Renal cortical epithelial cell (primary cell): ENCODE measurements around the gene NAA16. TPM values are rescaled to one million over a fixed set of nuclear protein-coding genes. Genes with fewer than 3 reads are reported as not detected.
"Not testable (repeated sequence)": the region's sequence is repeated elsewhere in the genome, so short reads cannot be mapped to it uniquely, and the experiment has no call there.

Source experiments
- DNase-seq: peaks from one replicate; pipeline ENCODE4 v3.0.0-alpha.2; 2011; ENCODE audit warnings: low read depth
- total RNA-seq: library from RNA; depleted of rRNA; stranded (reverse); fragments of >200 nt; gene quantifications from 2 replicates; pipeline ENCODE4 v1.2.3, GENCODE V29; 2014

NAA16 gene
- total RNA-seq, 1 donor from 2014 or later, result 21.6 TPM

GRCh38 chr13:41356385-41356648 is 45.2 kb downstream of the NAA16 start:
- DNase-seq, result not testable (repeated sequence)

GRCh38 chr13:41356786-41357185 is 45.7 kb downstream of the NAA16 start:
- DNase-seq, result no peak

GRCh38 chr13:41361491-41361890 is 50.4 kb downstream of the NAA16 start:
- DNase-seq, result no peak

GRCh38 chr13:41364043-41364442 is 53.0 kb downstream of the NAA16 start:
- DNase-seq, result peak; percentile 2

GRCh38 chr13:41365631-41366030 is 54.6 kb downstream of the NAA16 start:
- DNase-seq, result no peak

GRCh38 chr13:41370736-41371135 is 59.7 kb downstream of the NAA16 start:
- DNase-seq, result no peak

GRCh38 chr13:41377446-41377845 is 66.4 kb downstream of the NAA16 start:
- no peak for DNase-seq

GRCh38 chr13:41382431-41382830 is 71.4 kb downstream of the NAA16 start:
- DNase-seq, result no peak

GRCh38 chr13:41383386-41383785 is 72.3 kb downstream of the NAA16 start:
- DNase-seq, result no peak

- peak; percentile 12 for DNase-seq
These were observed 73.9 kb downstream of the NAA16 start for GRCh38 chr13:41384749-41385503.

- no peak for DNase-seq
These were observed 75.1 kb downstream of the NAA16 start for GRCh38 chr13:41386211-41386610.

GRCh38 chr13:41387576-41387975 is 76.5 kb downstream of the NAA16 start:
- no peak for DNase-seq

GRCh38 chr13:41388143-41388881 is 77.2 kb downstream of the NAA16 start:
- DNase-seq, result no peak

- no peak for DNase-seq
These were observed 78.5 kb downstream of the NAA16 start for GRCh38 chr13:41389580-41389979.

- DNase-seq, result no peak
These were observed 83.1 kb downstream of the NAA16 start for GRCh38 chr13:41394166-41394565.

- DNase-seq, result peak; percentile 6
These were observed 87.6 kb downstream of the NAA16 start for GRCh38 chr13:41398494-41399170.

- no peak for DNase-seq
These were observed 90.3 kb downstream of the NAA16 start for GRCh38 chr13:41401366-41401765.

GRCh38 chr13:41402691-41403511 is 91.8 kb downstream of the NAA16 start:
- no peak for DNase-seq

- no peak for DNase-seq
These were observed 92.9 kb downstream of the NAA16 start for GRCh38 chr13:41403983-41404382.

GRCh38 chr13:41405367-41405766 is 94.3 kb downstream of the NAA16 start:
- DNase-seq, result no peak

- no peak for DNase-seq
These were observed 96.3 kb downstream of the NAA16 start for GRCh38 chr13:41407380-41407779.

- no peak for DNase-seq
These were observed 97.1 kb downstream of the NAA16 start for GRCh38 chr13:41408121-41408520.
